NB4 (cell line): ENCODE results near the gene PAX5.

Experiments
- DNase-seq: peaks from one replicate; pipeline ENCODE4 v3.0.0; 2010; ENCODE audit warnings: low read depth
- H3K4me3 ChIP-seq: one replicate; pipeline ENCODE4 v1.5.1; 2011; ENCODE audit warnings: mild to moderate bottlenecking, low read depth, low read length, moderate library complexity
- CTCF ChIP-seq: IDR thresholded peaks from one replicate; pipeline ENCODE4 v1.5.1; 2012; ENCODE audit warnings: low read depth, low read length
- MYC ChIP-seq: IDR thresholded peaks from 2 replicates; pipeline ENCODE4 v1.6.1; 2011; ENCODE audit warnings: low read depth, low read length
- POLR2A ChIP-seq: IDR thresholded peaks from 2 replicates; pipeline ENCODE4 v1.6.1; 2011; ENCODE audit warnings: mild to moderate bottlenecking; ENCODE audit not compliant: insufficient read length; ENCODE audit errors: extremely low read depth
- TF ChIP-seq, protein P1 (sequence below): IDR thresholded peaks from 2 replicates; pipeline ENCODE4 v1.6.1; 2011; ENCODE audit warnings: low read depth, low read length

The PAX5 gene

DNA sequence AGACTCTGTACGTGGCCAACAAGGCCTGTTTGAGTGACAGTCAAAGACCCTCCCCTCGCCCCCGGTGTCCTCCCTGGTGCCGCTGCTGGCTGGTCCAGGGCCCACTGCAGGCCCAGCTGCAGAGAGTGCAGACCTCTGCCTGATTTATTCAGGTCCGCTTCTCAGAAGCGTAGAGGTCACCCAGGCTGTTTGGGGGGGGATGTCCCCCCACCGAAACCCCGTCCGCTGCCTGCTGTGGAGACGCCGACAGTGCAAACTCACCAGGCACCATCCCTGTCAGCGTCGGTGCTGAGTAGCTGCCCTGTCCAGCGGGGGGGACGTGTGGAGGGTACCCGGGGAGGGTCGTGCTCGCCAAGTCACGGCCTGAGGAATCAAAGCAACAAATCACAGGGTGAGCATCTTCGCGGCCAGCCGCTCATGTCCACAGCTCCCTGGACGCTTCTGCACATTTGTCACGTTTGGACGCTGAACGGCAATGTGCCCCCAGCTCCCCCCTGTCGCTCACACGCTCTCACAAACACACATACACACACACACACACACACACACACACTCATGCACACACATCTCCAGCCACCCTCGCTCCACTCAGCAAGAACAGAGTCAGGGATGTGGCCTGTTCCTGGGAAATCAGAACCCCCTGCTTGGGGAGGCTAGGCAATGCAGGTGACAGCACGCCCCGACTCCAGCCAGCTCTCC lies 152.2 kb downstream of the PAX5 start:
- DNase-seq, result no peak
- H3K4me3 ChIP-seq, result no peak overlapping the region
- TF ChIP-seq POLR2A (no peak), MYC (no peak), CTCF (no peak)
- TF ChIP-seq, protein P1, sequence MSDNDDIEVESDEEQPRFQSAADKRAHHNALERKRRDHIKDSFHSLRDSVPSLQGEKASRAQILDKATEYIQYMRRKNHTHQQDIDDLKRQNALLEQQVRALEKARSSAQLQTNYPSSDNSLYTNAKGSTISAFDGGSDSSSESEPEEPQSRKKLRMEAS, result no peak

DNA sequence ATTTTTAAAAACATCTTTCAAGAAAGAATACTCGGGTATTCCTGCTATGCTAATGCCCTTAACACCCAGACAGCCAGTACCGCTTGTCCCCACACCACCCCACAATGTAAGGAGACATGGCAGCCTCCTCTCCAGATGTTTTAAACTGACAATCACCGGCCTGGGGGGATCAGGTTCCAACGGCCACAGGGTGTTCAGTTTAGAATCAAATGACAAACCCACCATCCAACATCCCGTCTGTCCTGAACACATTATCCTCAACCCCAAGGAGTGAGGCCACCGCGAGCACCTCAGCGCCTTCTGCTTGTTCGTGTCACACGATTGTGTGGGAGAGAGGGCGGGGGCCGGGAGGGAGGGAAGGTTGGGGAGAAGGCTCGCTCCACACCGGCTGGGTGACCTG lies 152.8 kb downstream of the PAX5 start:
- TF ChIP-seq POLR2A, result no peak
- TF ChIP-seq, protein P1, result no peak
- TF ChIP-seq CTCF, result no peak
- TF ChIP-seq MYC, result no peak
- no peak overlapping the region for H3K4me3 ChIP-seq

GRCh38 chr9:36880075-36880474 lies 154.0 kb downstream of the PAX5 start:
- no peak for TF ChIP-seq MYC
- TF ChIP-seq, protein P1, result no peak
- no peak for TF ChIP-seq CTCF
- no peak overlapping the region for H3K4me3 ChIP-seq
- DNase-seq, result no peak

More for the DNA sequence above, 152.8 kb downstream of the PAX5 start:
- DNase-seq, result no peak

DNA sequence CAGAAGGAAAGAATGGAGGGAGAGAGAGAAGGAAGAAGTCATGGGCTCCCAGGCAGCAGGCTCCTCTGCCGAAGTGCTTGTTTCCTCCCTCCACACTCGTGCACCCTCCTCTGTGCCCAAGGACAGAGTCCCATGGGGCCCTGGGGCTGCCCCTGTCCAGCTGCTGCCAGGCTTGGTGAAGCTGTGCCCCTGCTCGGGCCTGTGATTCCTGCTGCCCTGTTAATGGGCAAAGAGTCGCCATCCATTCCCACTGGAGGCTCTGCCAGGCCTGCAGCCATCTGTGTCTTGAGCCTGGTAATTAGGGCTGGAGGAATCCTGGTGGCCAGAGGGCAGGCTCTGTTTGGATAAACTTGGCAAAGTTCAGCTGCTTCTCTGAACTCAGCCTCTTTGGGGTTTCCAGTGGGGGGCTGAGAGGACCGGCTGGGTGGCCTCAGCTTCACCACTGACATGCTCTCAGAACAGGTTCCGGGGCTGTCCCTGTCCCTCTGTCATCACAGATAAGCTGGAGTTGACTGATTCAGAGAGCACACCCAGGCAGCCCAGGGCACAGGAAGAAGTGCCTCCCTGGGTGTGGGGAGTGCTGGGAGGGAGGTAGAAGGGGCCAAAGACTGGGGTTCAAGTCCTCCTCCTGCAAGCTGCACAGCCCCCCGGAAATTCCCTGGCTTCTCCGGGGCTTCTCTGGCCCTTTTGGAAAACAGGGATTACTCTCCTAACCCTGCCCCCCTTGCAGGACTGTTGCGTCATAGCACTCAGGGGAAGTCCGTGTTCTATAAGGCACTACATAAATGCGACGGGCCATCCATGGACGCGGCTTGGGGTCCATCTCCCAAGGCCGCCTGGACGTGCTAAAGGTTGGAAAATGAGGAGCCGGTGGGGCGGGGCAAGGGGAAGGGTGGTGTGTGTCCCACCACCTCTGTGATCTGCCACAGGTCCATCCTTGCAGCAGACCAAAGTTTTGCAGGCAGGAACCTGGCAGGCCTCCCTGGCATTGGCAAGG lies 154.8 kb downstream of the PAX5 start:
- DNase-seq, result no peak
- TF ChIP-seq MYC (no peak), POLR2A (no peak), CTCF (no peak)
- TF ChIP-seq, protein P1, result no peak
- H3K4me3 ChIP-seq, result no peak overlapping the region

DNA sequence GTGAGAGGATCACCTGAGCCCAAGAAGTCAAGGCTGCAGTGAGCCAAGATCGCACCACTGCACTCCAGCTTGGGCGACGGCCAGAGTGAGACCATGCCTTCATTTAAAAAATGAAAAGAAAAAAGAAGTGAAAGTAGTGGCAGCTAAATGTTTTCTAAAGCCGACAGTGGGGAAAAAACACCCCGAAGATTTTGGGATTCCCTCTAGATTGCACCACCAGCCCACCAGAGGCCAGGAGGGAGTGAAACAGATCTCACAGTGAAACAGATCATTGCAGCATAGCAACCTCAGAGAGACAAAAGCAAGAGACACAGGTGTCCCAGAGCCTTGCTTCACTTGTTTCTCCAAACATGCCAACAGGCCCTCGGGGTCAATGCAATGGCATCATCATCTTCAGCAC lies 156.8 kb downstream of the PAX5 start:
- no peak overlapping the region for H3K4me3 ChIP-seq
- TF ChIP-seq, protein P1, result no peak
- TF ChIP-seq CTCF, result no peak
- no peak for TF ChIP-seq MYC
- TF ChIP-seq POLR2A, result no peak
- DNase-seq, result no peak
